Stimulated activated CD8-positive, alpha-beta memory T cell treated with anti-CD3 and anti-CD28 coated beads, Interleukin-15, amount 100 ng/mL, for 4 hours (primary cell): Measurements from ENCODE around the gene ARHGEF19.
"Not testable (repeated sequence)": the region's sequence is repeated elsewhere in the genome, so short reads cannot be mapped to it uniquely, and the experiment has no call there.

ENCODE experiments used
- DNase-seq, 2 donors: peaks; one replicate each; pipeline ENCODE4 v3.0.0-alpha.2; 2020; ENCODE audit warnings: low read depth in 2 of 2

The ARHGEF19 gene

DNA sequence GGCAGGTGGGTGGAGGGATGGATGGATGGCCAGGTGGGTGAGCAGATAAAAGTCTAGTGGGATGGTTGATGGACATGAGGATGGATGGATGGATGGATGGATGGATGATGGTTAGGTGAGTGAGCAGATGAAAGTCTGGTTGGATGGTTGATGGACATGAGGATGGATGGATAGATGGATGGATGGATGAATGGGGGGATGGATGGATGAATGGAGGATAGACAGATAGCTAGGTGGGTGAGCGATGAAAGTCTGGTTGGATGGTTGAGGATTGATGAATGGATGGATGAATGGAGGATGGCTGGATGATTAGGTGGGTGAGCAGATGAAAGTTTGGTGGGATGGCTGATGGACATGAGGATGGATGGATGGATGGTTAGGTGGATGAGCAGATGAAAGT, 9.0 kb upstream of the ARHGEF19 start:
- DNase-seq = no peak

DNA sequence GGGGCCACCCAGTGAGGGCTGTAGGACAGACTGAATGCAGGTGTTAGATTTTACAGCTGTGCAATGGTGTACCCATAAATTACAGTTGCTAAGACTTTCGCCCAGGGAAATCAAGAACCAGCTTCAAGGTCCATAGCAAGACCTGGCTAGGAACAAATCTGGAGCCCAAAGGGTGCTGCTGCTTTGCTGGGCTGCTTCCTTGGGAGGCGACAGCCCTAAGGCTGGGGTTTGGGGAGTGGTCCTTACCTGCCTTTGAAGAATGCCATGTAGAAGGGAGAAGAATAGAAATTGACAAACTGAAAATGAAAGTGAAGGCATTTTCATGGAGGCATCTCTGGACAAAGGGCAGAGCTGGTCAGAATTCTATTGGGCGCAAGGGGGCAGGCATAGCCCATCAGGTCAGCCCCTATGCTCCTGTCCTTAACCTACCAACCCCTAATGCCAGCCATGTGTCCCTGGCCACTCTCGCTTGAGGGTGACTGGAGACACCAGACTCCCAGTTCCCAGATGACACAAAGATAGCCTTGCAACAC, 7.6 kb upstream of the ARHGEF19 start:
- DNase-seq = no peak

DNA sequence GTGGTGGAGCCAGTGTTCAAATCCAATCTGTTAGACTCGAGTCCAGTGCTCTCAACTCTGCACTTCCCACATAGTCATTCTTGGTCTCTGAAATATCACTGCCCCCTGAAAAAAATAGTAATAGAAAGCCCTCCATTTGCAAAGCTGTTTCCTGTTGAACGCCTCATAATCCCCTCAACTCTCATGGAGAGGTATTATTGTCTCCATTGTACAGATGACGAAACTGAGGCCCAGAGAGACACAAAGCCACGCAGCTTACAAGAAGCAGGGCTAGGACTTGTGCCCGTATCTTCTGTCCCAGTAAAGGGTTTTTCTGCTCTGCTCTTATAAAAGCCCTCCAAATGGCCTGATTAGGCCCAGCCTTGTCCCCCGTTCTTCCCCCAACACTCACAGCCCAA, 6.2 kb upstream of the ARHGEF19 start:
- DNase-seq = no peak

DNA sequence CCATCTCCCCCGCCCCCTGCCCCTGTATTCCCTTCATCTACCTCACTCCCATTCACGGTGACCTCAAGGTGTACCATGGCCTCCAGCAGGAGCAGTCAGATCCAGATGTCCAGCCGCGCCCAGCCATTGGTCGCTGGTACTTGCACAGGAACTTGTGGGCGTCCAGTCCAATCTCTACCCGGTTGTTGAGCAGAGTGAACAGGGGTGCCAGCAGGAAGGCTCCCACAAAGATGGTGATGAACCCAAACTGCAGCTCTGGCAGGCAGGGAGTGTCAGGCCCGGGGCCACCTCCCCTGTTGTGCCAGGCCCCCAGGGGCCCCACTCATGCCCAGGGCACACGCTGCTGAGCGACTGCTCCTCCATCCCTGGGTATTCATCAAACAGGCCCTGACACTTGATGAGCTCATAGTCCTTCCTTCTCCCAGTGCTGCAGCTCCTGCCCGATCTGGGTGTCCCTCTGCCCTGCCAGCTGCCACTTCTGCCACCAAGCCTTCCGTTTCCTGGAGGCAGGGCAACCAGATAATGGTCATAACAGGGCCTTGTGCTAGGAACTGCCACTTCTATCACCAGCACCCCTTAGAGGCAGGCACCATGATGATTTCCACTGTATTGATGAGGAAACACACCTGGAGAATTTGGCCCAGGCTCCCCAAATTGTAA, 5.7 kb upstream of the ARHGEF19 start:
- DNase-seq = no peak

DNA sequence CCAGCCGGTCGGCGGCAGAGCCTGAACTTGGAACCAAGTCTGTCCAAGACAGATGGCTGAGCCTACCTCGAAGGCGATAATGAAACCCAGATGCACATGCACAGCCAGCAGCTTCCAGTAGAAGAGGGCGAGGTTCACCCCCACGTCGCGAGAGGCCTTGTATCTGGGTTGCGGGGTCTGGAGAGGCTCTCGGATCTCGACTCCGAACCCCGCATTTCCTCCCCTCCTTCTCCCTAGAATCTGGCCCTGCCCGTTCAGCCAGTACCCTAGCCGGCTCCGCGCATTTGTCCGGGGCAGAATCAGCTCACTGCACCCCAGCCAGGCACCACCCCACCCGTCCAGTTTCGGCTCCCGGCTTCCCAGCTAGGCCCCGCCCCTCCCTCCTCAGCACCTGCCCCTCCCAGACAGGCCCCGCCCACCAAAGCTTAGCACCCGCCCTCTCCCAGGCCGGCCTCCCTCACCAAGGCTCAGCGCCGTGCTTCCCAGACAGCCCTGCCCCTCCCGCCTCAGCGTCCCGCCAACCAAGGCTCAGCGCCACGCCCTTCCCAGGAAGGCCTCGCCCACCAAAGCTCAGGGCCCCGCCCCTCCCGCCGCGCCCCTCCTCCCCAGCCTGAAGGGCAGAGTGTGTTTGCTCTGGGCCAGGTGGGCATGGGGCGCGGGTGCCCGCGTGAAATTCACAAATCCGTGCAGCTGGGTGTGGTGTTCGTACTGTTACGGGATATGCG, 4.8 kb upstream of the ARHGEF19 start:
- peak; percentile 79 to 87 for DNase-seq

DNA sequence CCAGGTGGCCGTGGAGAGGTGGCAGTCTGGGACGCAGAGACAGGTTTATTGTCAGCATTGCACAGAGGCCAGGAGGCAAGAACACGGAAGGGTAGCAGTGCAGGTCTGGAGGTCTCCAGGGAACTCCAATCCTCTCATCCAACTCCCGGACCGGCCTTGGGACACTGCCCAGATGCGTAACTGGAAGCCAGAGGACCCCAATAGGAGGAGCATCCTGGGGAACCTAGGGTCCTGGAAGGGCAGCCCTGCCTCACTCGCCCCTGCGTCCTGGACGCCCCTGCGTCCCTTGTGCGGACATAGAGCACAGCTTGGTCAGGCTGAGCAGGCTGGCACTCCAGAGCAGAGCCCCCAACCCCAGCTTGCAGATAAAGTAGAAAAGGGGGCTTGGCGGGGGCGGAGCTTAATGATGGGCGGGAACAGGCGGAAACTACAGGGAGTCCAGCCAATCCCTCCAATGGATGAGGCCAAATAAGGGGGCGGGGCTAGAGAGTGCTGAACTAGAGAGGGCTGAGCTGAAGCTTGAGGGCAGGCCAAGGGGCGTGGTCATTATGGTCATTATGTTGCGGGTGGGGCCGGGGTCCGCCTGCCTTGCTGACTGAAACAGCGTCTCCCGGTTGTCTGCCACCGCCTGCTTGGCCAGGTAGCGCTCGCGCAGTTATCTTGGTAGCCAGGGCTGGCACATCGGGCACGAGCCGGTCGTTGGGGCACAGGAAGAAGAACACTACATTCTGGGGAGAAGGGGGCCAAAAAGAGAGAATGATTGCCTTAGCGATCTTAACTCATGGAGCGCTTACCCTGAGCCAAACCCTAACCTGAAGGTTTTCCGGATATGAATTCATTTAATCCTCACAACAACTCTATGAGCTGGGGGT, 3.7 kb upstream of the ARHGEF19 start:
- DNase-seq = peak in 1 of 2 donors; percentile 24

DNA sequence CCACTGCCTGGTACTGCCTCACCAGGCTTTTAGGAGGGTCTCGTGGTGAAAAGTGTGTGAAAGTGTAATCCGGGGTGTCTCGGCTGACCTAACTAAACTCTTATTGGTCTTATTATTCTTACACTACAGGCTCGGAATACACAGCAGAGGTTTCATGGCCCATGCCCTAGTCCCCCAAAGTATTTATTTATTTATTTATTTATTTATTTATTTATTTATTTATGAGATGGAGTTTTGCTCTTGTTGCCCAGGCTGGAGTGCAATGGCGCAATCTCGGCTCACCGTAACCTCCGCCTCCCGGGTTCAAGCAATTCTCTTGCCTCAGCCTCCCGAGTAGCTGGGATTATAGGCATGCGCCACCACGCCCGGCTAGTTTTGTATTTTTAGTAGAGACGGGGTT, 2.8 kb upstream of the ARHGEF19 start:
- not testable (repeated sequence) for DNase-seq

DNA sequence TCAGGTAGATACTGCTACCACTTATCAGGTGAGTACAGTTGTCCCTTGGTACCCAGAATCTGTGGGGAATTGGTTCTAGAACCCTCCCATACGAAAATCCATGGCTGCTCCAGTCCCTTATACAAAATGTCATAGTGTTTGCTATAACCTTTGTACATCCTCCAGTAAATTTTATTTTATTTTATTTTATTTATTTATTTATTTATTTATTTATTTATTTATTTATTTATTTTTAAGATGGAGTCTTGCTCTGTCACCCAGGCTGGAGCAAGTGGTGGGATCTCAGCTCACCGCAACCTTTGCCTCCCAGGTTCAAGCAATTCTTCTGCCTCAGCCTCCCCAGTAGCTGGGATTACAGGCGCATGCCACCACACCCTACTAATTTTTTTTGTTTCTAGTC, 1.1 kb upstream of the ARHGEF19 start:
- DNase-seq = not testable (repeated sequence)

DNA sequence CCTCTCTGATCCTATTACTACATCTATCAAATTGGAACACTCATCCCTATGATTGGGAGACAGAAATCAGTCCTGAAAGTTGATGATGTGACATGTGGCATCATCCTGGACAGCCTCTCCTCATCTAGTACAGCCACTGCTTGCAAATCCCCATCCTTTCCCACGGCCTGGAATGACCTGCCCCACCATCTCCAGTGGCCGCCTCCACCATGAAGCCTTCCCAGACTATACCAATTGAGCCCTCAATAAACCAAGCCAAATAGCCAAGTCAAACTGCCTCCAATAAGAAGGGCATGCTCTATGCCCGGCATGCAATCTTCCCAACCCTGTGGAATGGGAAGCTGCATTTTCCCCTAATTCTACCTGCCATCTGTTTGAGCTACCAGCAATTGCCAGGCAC, 561 bp upstream of the ARHGEF19 start:
- DNase-seq = no peak

DNA sequence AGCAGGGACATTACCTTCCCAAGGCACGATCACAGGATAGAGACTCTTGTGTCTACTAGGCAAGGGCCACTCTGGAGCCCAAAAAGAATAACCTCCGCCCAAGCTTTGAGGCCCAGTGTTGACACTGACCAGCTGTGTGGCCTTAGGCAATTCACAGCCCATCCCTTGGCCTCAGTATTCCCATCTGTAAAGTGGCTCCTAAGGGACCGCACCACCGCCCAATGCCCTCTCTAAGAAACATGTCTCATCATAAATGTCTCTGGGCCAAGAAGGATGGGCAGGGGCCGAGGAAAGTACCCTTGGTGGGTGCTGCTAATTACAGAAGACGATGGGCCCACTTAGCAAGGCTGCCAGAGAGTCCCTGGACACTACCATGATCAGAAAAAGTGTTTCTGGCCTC, 628 bp downstream of the ARHGEF19 start:
- DNase-seq = no peak

DNA sequence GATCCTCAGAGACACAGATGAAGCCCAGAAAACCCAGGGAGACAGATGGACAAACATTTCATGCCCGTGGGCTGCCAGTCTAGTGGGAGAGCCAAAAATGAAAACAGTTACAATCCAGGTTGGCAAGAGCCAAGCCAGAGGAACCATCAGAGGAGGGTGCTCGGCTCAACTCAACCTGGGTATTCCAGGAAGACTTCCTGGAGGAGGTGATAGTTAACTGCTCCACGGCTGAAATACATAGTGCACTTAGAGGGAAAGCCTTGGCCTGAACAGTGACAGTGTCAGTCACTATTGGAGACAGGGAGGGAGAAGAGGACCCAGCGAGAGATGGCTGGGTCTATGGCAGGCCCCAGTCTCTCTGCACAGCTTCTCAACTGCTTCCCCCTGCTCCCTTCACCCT, 1.9 kb downstream of the ARHGEF19 start:
- no peak for DNase-seq

DNA sequence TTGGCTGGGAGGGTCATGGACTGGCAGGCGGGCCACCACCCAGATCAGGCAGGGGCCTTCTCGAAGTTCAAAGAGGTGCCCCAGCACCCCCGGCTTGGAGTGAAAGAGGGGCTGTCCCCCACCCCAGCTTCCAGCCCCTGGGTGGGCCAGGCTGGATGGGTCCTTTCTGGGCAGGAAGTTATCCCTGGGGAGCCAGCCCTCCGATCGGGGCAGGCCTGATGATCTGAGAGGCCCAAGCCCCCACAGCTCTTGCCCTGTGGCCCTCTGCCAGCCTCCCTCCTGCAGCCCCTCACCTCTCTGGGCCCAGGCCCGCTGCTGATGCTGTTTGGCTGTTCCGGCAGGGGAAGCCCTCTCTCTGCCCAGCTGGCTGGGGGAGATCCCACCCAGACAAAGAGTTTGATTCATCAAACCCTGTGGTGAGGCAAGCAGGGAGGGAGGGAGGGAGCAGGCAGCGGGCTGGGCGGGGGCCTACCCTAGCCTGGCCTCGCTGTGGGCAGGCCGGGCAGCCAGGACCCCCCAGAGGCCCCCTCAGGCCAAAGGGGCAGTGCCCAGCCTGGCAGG, 2.5 kb downstream of the ARHGEF19 start:
- DNase-seq = no peak

DNA sequence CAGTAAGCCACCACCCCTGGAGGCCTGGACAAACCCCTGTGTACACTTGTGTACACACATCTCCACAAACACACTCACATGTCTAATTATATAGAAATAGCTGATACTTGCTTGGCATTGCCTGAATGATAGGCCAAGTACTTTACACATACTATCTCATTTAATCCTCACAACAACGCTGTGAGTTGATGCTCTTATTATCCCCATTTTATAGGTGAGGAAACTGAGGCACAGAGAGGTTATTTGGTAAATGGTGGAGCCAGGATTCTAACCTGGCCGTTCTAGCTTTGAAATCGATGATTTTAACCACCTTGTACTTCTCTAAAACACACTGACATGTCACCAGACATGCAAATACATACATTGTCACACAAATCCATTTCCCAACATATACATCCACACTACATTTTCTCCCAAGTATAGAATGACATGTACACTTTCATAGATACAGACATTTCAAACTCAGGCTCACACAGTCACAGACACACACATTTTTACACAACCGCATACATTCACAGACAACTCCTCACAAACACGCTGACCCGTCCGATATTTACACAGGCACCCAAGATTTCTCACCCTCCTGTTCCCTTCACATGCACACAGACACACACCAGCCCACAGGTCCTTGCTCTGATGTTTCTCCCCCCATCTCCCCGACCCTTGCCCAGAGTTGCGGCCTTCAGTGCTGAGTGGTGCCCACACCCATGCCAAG, 3.2 kb downstream of the ARHGEF19 start:
- no peak for DNase-seq

DNA sequence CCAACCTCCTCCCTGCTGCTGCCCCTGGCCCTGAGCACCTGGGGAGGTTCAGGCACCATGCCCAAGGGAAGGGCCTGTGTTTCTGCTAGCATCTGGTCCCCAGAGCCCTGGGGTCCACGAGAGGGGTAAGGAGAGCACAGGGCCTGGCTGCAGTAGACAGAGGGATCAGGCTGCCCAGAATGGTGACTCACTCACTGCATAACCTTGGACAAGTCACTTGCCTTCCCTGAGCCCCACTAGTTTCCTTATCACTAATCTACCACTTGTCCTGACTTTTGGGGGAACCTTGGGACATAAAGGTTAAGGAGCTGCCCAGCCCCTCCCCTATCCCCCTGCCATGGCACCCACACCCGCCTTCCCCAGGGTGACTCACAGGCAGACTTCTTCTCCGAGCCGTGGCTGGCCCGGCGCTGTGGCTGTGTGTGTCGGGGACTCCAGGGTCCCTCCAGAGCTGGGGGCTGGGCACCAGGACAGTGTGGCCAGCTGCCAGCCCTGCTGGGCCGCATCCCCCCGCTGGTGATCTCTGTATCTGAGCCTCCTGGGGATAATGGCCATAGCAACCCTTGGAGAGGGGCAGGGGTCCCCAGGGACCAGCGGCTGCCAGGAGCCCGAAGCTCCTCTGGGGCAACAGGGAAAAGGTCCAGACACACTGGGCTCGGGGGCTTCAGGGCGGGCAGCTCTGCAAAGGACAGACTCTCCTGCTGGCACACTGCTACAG, 4.0 kb downstream of the ARHGEF19 start:
- DNase-seq = no peak

DNA sequence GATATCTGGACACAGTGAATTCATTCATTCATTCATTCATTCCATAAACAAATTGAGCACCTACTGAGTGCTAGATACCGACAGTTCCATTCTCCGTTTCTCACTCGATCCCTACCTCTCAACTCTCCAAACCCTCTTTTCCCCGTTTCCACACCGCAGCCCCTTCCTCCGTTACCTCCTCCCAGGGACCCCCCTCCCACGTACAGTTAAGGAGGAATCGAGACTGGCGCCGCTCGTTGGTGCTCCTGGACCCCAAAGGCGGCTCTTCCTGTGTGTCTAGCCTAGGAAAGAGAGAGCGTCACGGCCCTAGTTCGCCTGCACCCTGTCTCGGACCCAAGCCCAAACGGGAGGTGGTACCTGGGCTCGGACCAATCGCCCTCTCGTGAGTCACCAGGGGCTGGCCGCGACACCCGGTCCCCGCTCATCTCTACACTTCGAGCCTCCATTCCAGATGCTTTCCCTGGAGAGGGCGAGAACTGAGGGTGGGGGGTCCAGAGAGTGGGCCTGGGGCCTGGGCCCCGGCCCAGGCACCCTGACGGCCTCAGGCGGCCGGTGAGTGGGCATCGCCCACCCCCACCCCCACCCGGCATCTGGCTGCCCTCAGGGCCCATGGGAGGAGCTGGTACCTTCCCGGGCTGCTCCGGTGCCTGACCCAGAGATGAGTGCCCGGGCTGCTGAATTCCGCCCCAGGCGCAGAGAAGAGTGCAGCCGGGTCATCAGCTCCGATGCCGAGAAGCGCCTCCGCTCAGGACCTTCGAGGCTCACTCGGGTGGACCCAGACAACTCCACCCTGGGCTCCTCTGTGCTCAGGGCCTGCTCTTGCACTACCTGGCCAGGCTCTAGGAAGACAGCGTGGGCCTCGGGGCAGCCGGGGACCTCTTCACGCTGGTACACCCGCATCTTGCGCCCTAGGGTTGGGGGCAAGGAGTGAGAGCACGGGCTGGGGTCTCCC, 4.9 kb downstream of the ARHGEF19 start:
- no peak for DNase-seq

DNA sequence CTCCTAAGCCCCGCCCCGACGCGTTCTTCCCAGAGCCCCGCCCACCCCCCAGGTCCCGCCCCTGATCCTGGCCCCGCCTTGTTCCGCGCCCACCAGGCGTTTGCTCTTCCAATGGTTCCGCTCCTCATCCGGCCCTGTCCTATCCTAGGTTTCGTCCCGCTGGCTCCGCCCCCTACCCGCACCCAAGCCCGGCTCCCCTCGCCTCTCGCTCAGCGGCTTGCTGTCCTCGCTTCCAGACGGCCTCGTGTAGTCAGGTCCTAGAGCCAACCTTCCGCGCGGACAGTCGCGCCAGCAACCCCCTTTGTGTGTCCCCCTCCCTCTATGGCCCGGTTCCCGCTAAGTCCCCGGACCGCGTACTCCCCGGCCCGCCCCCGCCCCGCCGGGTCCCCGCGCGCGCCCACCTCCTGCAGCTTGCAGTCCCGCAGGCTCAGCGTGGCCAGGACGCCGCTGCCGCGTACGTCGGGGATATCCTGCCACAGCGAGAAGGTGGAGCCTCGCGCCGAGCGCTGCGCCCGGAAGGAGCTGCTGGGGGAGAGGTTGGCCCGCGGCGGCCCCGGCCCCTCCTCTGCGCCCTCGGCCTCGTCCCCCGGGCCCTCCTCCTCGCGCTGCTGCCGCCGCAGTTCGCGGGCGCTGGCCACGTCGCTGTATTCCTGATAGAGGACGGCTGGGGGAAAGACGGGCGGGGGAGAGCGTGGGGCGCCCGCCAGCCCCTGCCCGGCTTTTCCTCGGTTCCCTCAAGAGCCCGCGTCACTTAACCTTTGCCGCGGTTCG, 5.7 kb downstream of the ARHGEF19 start:
- DNase-seq = peak; percentile 80 to 86

DNA sequence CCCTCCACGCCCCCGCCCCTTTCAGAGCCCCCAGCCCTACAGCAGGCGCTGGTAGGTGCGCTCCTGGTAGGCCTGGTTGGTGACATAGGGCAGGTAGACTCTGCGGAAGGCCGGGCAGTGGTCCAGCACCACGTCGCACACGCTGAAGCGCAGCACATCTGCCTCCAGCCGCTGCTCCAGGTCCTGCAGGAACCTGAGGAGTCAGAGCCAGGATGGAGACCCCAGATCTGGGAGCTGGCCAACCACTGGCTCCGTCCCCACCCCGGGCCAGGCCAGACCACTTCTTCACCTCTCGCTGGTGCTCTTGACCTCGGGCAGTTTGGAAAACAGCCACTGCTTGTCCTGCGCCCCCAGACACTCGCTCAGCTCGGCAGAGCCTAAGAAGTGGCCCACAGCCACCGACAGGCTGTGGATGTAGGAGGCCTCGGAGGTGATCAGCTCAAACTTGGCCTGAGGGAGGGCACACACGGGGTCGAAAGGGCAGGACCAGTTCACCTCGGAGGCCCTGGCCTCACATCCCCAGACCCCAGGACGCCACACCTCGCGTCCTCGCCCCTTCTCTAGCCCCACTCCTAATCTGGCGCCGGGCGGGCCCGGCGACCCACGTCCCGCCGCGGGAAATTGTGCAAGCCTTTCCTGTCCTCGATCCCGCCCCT, 6.4 kb downstream of the ARHGEF19 start:
- no peak for DNase-seq

DNA sequence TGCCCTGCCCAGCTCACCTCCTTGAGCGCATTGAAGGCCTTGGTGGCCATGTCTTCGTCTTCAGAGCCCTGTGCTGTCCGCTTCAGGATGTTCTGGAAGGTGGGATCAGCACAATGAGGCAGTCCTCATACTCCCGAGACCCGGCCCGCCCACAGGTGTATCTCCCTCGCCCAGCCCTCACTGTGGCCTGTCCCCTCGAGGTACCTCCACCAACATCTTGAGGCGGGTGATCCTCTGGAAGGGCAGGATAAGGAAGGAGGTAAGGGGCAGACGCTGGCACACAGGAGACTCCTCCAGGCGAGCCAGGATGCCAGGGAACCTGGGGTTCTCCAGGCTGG, 7.1 kb downstream of the ARHGEF19 start:
- DNase-seq = no peak
